ENCODE results near the gene TMEM245. TPM values are rescaled to one million over a fixed set of nuclear protein-coding genes. Genes with fewer than 3 reads are reported as not detected.

Gene TMEM245
- total RNA-seq, 2 experiments from 2014 or later, result 22.0 to 36.1 TPM

DNA sequence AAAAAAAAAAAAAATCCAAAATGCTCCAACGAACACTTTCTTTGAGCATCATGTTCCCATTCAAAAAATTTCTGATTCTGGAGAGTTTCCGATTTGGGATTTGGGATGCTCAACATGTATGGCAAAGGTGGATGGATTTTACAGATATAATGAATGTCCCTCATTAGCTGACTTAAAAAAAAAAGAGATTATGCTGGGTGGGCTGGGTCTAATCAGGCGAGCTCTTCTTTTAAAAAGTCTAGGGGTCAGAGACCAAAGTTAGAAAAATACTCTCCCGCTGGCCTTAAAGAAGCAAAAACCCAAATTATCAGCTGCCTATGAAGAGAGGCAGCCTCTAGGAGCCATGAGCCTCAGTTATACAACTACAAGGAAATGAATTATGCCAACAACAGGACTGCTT is 91.3 kb downstream of the TMEM245 start:
- no TSS peak for BruUV-seq (replicated peaks)

DNA sequence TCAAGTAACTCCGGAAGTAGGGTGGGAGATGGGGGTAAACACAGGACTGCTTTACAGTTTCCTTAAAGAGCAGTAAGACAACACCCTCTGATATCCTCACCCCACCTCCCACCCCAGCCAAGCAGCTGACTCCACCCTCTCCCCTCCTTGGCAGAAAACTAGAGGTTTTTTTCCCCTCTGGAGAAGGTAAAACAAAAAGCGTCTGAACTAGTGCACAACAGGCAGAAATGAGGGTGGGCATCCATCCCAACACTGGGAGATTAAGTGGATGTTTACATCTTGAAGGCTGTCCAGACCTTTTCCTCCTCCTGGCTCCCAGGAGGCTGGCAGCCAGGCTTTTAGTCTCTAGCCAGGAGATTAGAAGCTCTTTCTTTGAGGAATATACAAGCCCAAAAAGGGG is 92.6 kb downstream of the TMEM245 start:
- no peaks in the 10 kb centered on the region for H3K9me2 ChIP-seq (ENCODE audit: insufficient read depth, low read length)
- TF ChIP-seq, protein P1, sequence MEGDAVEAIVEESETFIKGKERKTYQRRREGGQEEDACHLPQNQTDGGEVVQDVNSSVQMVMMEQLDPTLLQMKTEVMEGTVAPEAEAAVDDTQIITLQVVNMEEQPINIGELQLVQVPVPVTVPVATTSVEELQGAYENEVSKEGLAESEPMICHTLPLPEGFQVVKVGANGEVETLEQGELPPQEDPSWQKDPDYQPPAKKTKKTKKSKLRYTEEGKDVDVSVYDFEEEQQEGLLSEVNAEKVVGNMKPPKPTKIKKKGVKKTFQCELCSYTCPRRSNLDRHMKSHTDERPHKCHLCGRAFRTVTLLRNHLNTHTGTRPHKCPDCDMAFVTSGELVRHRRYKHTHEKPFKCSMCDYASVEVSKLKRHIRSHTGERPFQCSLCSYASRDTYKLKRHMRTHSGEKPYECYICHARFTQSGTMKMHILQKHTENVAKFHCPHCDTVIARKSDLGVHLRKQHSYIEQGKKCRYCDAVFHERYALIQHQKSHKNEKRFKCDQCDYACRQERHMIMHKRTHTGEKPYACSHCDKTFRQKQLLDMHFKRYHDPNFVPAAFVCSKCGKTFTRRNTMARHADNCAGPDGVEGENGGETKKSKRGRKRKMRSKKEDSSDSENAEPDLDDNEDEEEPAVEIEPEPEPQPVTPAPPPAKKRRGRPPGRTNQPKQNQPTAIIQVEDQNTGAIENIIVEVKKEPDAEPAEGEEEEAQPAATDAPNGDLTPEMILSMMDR (conservative IDR thresholded peaks at IDR 0.05; ENCODE audit: low read length), result no peak
- intact Hi-C loops (cut with micrococcal nuclease; ENCODE audit: unreplicated experiment), result no loop called here
- BruUV-seq (replicated peaks), result no TSS peak
- H3K4me3 ChIP-seq (ENCODE audit: low read depth, low read length, poor library complexity, severe bottlenecking), result no peak overlapping the region
- no peaks in the 10 kb centered on the region for H3K9me3 ChIP-seq (ENCODE audit: low read length)
- no peak overlapping the region for H3K27ac ChIP-seq (ENCODE audit: low read depth, low read length, poor library complexity, severe bottlenecking)
- POLR2A ChIA-PET, result interaction anchor here (0.6 kb wide), 1 partner anchor 9 kb away, joined by 3 read pairs; no protein-coding TSS in a partner anchor
- H3K4me1 ChIP-seq (ENCODE audit: insufficient read depth, low read length, poor library complexity, severe bottlenecking), result no peaks in the 10 kb centered on the region
- H3K4me2 ChIP-seq (ENCODE audit: low read length), result no peak overlapping the region
- no peaks in the 10 kb centered on the region for H3K79me2 ChIP-seq (ENCODE audit: insufficient read depth, low read depth, low read length)
- no peak for DNase-seq (ENCODE audit: low spot score)
- peaks cover 85% of the 10 kb centered on the region for H3K36me3 ChIP-seq (ENCODE audit: insufficient read depth, low read length)
- CTCF ChIA-PET (ENCODE audit: unreplicated experiment), result no interaction called here
- H4K20me1 ChIP-seq (ENCODE audit: insufficient read depth, low read length), result no peaks in the 10 kb centered on the region; the same call in 1 of the 2 replicates
- H2AFZ ChIP-seq (ENCODE audit: low read length), result no peak overlapping the region

More for the DNA sequence above, 91.3 kb downstream of the TMEM245 start:
- no peaks in the 10 kb centered on the region; the same call in 1 of the 2 replicates for H4K20me1 ChIP-seq (ENCODE audit: insufficient read depth, low read length)
- H3K36me3 ChIP-seq (ENCODE audit: insufficient read depth, low read length), result peaks cover 93% of the 10 kb centered on the region
- H3K79me2 ChIP-seq (ENCODE audit: insufficient read depth, low read depth, low read length), result no peaks in the 10 kb centered on the region
- no peaks in the 10 kb centered on the region for H3K9me3 ChIP-seq (ENCODE audit: low read length)
- no peak overlapping the region for H3K27ac ChIP-seq (ENCODE audit: low read depth, low read length, poor library complexity, severe bottlenecking)
- no peaks in the 10 kb centered on the region for H3K9me2 ChIP-seq (ENCODE audit: insufficient read depth, low read length)
- no peak overlapping the region for H3K4me2 ChIP-seq (ENCODE audit: low read length)
- H3K4me1 ChIP-seq (ENCODE audit: insufficient read depth, low read length, poor library complexity, severe bottlenecking), result no peaks in the 10 kb centered on the region
- ChIA-PET POLR2A (interaction anchor here (1.6 kb wide), 1 partner anchor 97 kb away, joined by 4 read pairs; no protein-coding TSS in a partner anchor), CTCF (ENCODE audit: unreplicated experiment) (no interaction called here)
- no peak for DNase-seq (ENCODE audit: low spot score)
- TF ChIP-seq EZH2phosphoT487 (IDR thresholded peaks at IDR 0.05; ENCODE audit: borderline replicate concordance, low read depth, low read length), result no peak
- TF ChIP-seq, protein P1 (conservative IDR thresholded peaks at IDR 0.05; ENCODE audit: low read length), result no peak
- no peak overlapping the region for H3K4me3 ChIP-seq (ENCODE audit: low read depth, low read length, poor library complexity, severe bottlenecking)
- intact Hi-C loops (cut with micrococcal nuclease; ENCODE audit: unreplicated experiment), result no loop called here
- H2AFZ ChIP-seq (ENCODE audit: low read length), result no peak overlapping the region

DNA sequence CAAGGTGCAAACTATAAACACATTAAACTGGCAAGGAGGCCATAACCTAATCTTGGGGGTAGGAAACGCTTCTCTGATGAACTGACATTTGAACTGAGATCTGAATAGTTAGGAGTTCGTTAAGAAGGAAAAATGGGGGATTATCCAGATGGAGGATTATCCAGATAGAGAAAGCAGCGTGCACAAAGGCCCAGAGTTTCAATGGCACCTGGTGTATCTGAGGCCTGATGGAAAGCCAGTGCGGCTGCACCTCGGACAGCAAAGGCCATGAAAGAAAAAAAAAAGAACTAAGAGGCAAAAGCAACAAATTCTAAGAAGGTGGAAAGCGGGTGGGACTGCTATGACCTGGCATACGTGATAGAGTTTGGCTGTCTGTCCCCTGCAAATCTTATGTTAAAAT is 93.4 kb downstream of the TMEM245 start:
- POLR2A ChIA-PET, result no interaction called here
- Histone ChIP-seq H3K9me2 (ENCODE audit: insufficient read depth, low read length) (no peaks in the 10 kb centered on the region), H3K27ac (ENCODE audit: low read depth, low read length, poor library complexity, severe bottlenecking) (no peak overlapping the region), H3K4me3 (ENCODE audit: low read depth, low read length, poor library complexity, severe bottlenecking) (no peak overlapping the region), H4K20me1 (ENCODE audit: insufficient read depth, low read length) (no peaks in the 10 kb centered on the region; the same call in 1 of the 2 replicates), H3K9me3 (ENCODE audit: low read length) (no peaks in the 10 kb centered on the region), H2AFZ (ENCODE audit: low read length) (no peak overlapping the region), H3K36me3 (ENCODE audit: insufficient read depth, low read length) (peaks cover 83% of the 10 kb centered on the region), H3K79me2 (ENCODE audit: insufficient read depth, low read depth, low read length) (no peaks in the 10 kb centered on the region), H3K4me1 (ENCODE audit: insufficient read depth, low read length, poor library complexity, severe bottlenecking) (no peaks in the 10 kb centered on the region), H3K4me2 (ENCODE audit: low read length) (no peak overlapping the region)
- intact Hi-C loops (cut with micrococcal nuclease; ENCODE audit: unreplicated experiment), result no loop called here
- TF ChIP-seq, protein P1 (conservative IDR thresholded peaks at IDR 0.05; ENCODE audit: low read length), result no peak
- DNase-seq (ENCODE audit: low spot score), result no peak
- CTCF ChIA-PET (ENCODE audit: unreplicated experiment), result no interaction called here
- no TSS peak for BruUV-seq (replicated peaks)

Data from OCI-LY7 (cell line).